A549 (cell line): ENCODE results near the gene RASSF4. TPM values are rescaled to one million over a fixed set of nuclear protein-coding genes. Genes with fewer than 3 reads are reported as not detected.

Source experiments
- ATAC-seq, 2 experiments: fragments of 200-7000 bp in 1 of 2; fragments of >200 bp in 1 of 2; cut with Nextera tagmentation in 1 of 2; cut with Tn5 transposase in 1 of 2; 3 replicates each; pipeline versions ENCODE4 v1.8.0 to v1.9.1; 2018 to 2020; ENCODE audit warnings: mild to moderate bottlenecking in 1 of 2, moderate library complexity in 1 of 2
- CTCF ChIA-PET: fragments of 300-600 bp; sonication (Branson Sonifier 250); formaldehyde crosslinking; extraction: SDS; loops from one replicate; lab custom pipeline; 2021; ENCODE audit warnings: antibody characterized with exemption, inconsistent platforms; lab: Yijun Ruan, JAX
- POLR2A ChIA-PET: fragments of 350-600 bp; formaldehyde crosslinking; extraction: SDS; loops from one replicate; lab custom pipeline; 2021; ENCODE audit warnings: antibody characterized with exemption, inconsistent platforms; lab: Yijun Ruan, JAX
- DNase-seq, 2 experiments: peaks; one replicate each; pipeline versions ENCODE4 v3.0.0 to v3.0.0-alpha.2; 2011 to 2016; ENCODE audit warnings: low read depth in 1 of 2, low spot score in 1 of 2
- FAIRE-seq: peaks from 2 replicates; lab custom pipeline; 2011; peaks lifted over from hg19 to GRCh38; lab: Jason Lieb, UNC
- H3K27ac ChIP-seq, 2 experiments: fragments of >200 bp; sonication (Bioruptor Twin); formaldehyde crosslinking; 3 replicates each; pipeline ENCODE4 v1.5.1; 2016 to 2017
- H3K4me1 ChIP-seq: fragments of >200 bp; sonication (Bioruptor Twin); formaldehyde crosslinking; 3 replicates; pipeline ENCODE4 v1.6.1; 2016
- H3K4me2 ChIP-seq: fragments of >200 bp; sonication (Bioruptor Twin); formaldehyde crosslinking; 3 replicates; pipeline ENCODE4 v1.6.1; 2016
- H3K4me3 ChIP-seq: fragments of >200 bp; sonication (Bioruptor Twin); formaldehyde crosslinking; 3 replicates; pipeline ENCODE4 v1.5.1; 2016
- H3K9me3 ChIP-seq: fragments of >200 bp; sonication (Bioruptor Twin); formaldehyde crosslinking; 3 replicates; pipeline ENCODE4 v1.6.1; 2016
- BHLHE40 ChIP-seq: IDR thresholded peaks from 2 replicates; pipeline ENCODE4 v1.6.1; 2012; ENCODE audit warnings: low read depth, low read length, inconsistent platforms
- CBX2 ChIP-seq: fragments of 200-600 bp; sonication (generic); IDR thresholded peaks from 2 replicates; pipeline ENCODE4 v1.6.1; 2016; ENCODE audit warnings: low read depth, mild to moderate bottlenecking, borderline replicate concordance
- CBX8 ChIP-seq: fragments of 200-600 bp; sonication (generic); IDR thresholded peaks from 2 replicates; pipeline ENCODE4 v1.6.1; 2016
- CHD2 ChIP-seq: fragments of 150-350 bp; IDR thresholded peaks from 2 replicates; pipeline ENCODE4 v1.6.1; 2014; ENCODE audit warnings: low read length; ENCODE audit not compliant: partially characterized antibody
- EHF ChIP-seq: fragments of 250-450 bp; sonication (Bioruptor Pico); IDR thresholded peaks from 2 replicates; pipeline ENCODE4 v1.5.0; 2020; ENCODE audit warnings: mild to moderate bottlenecking
- EP300 ChIP-seq, 2 experiments: fragments of >200 bp; sonication (Bioruptor Twin); formaldehyde crosslinking; IDR thresholded peaks; 2 replicates in 1 of 2; 3 replicates in 1 of 2; pipeline ENCODE4 v1.6.1; 2016 to 2017
- JUN ChIP-seq, 2 experiments: fragments of >200 bp; sonication (Bioruptor Twin); formaldehyde crosslinking; IDR thresholded peaks; 2 replicates in 1 of 2; 3 replicates in 1 of 2; pipeline ENCODE4 v1.6.1; 2016 to 2017
- MYC ChIP-seq: IDR thresholded peaks from 2 replicates; pipeline ENCODE4 v1.6.1; 2012; ENCODE audit warnings: mild to moderate bottlenecking, inconsistent platforms, low read length, improper control_type of control experiment, borderline replicate concordance
- NFE2L2 ChIP-seq: fragments of 150-350 bp; conservative IDR thresholded peaks from 2 replicates; pipeline ENCODE4 v1.6.1; 2014; ENCODE audit warnings: low read length
- NPAS2 ChIP-seq: fragments of 250-450 bp; sonication (Bioruptor Pico); IDR thresholded peaks from 2 replicates; pipeline ENCODE4 v1.8.0; 2022; ENCODE audit warnings: mild to moderate bottlenecking, moderate library complexity, borderline replicate concordance
- PHF8 ChIP-seq: fragments of 200-600 bp; sonication (generic); IDR thresholded peaks from 2 replicates; pipeline ENCODE4 v1.6.1; 2016; ENCODE audit warnings: low read depth, mild to moderate bottlenecking, antibody characterized with exemption, moderate library complexity, borderline replicate concordance
- POLR2A ChIP-seq: IDR thresholded peaks from 2 replicates; pipeline ENCODE4 v1.6.1; 2012; ENCODE audit warnings: mild to moderate bottlenecking, low read length
- RARB ChIP-seq: fragments of 250-450 bp; sonication (Bioruptor Pico); IDR thresholded peaks from 2 replicates; pipeline ENCODE4 v1.8.0; 2021; ENCODE audit warnings: mild to moderate bottlenecking, moderate library complexity
- RFX5 ChIP-seq: fragments of 450-650 bp; IDR thresholded peaks from 2 replicates; pipeline ENCODE4 v1.7.1; 2014; ENCODE audit warnings: antibody characterized with exemption, mild to moderate bottlenecking, moderate library complexity
- SMC3 ChIP-seq: fragments of >200 bp; sonication (Bioruptor Twin); formaldehyde crosslinking; IDR thresholded peaks from 3 replicates; pipeline ENCODE4 v1.6.1; 2018; ENCODE audit warnings: inconsistent platforms
- ZNF302 ChIP-seq: fragments of 250-450 bp; sonication (Bioruptor Pico); IDR thresholded peaks from 2 replicates; pipeline ENCODE4 v1.9.0; 2021; ENCODE audit warnings: inconsistent platforms, mild to moderate bottlenecking, moderate library complexity
- WGBS: methylation state at CpG from one replicate; pipeline ENCODE4 v1.1.6; 2017; ENCODE audit errors: missing lambda C conversion rate; 5-methylcytosine and 5-hydroxymethylcytosine counted together
- polyA minus RNA-seq: library from RNA; depleted of rRNA, polyadenylated mRNA; stranded (reverse); fragments of >200 nt; gene quantifications from 2 replicates; pipeline ENCODE4 v1.2.3, GENCODE V29; 2011; rRNA and poly(A)+ RNA removed
- polyA plus RNA-seq, 4 experiments: library from polyadenylated mRNA; depleted of rRNA in 3 of 4; stranded (reverse); fragments of >200 nt; fragmentation: RNase III in 1 of 4; extraction: RNeasy Plus Mini Kit Qiagen cat#74134 plus additional on column Dnase treatment in 1 of 4; gene quantifications; 2 replicates in 3 of 4; 3 replicates in 1 of 4; pipeline ENCODE4 v1.2.3, GENCODE V29; 2011 to 2017
- TF ChIP-seq, protein P1 (sequence below): IDR thresholded peaks from 2 replicates; pipeline ENCODE4 v1.6.1; 2012; ENCODE audit warnings: low read depth, borderline replicate concordance
- TF ChIP-seq, protein P2 (sequence below): fragments of 450-650 bp; IDR thresholded peaks from 2 replicates; pipeline ENCODE4 v1.6.1; 2014; ENCODE audit warnings: antibody characterized with exemption
- TF ChIP-seq, protein P3 (sequence below): IDR thresholded peaks from 2 replicates; pipeline ENCODE4 v1.6.1; 2012
- TF ChIP-seq, protein P4 (sequence below): fragments of >200 bp; sonication (Bioruptor Twin); formaldehyde crosslinking; IDR thresholded peaks from 3 replicates; pipeline ENCODE4 v1.6.1; 2016
- TF ChIP-seq, protein P5 (sequence below): IDR thresholded peaks from 2 replicates; pipeline ENCODE4 v1.6.1; 2012
- TF ChIP-seq, protein P6 (sequence below): fragments of 250-450 bp; sonication (Bioruptor Pico); IDR thresholded peaks from 2 replicates; pipeline ENCODE4 v1.5.0; 2020; ENCODE audit warnings: low read depth, mild to moderate bottlenecking, moderate library complexity

Gene RASSF4, protein sequence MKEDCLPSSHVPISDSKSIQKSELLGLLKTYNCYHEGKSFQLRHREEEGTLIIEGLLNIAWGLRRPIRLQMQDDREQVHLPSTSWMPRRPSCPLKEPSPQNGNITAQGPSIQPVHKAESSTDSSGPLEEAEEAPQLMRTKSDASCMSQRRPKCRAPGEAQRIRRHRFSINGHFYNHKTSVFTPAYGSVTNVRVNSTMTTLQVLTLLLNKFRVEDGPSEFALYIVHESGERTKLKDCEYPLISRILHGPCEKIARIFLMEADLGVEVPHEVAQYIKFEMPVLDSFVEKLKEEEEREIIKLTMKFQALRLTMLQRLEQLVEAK
- polyA plus RNA-seq (2011; rRNA removed) (2.1 and 2.2 TPM in 2 replicates), polyA plus RNA-seq (2017; fragmentation: RNase III; extraction: RNeasy Plus Mini Kit Qiagen cat#74134 plus additional on column Dnase treatment) (1.3 to 2.3 TPM (median 1.9 TPM) in 3 replicates), polyA minus RNA-seq (2.3 and 2.9 TPM in 2 replicates)
- 0.99 and 1.2 TPM in 2 replicates for polyA plus RNA-seq (2012; cell fraction: cytosol; rRNA removed)
- polyA plus RNA-seq (2012; cell fraction: nucleus; rRNA removed) = 2.7 and 2.9 TPM in 2 replicates

DNA sequence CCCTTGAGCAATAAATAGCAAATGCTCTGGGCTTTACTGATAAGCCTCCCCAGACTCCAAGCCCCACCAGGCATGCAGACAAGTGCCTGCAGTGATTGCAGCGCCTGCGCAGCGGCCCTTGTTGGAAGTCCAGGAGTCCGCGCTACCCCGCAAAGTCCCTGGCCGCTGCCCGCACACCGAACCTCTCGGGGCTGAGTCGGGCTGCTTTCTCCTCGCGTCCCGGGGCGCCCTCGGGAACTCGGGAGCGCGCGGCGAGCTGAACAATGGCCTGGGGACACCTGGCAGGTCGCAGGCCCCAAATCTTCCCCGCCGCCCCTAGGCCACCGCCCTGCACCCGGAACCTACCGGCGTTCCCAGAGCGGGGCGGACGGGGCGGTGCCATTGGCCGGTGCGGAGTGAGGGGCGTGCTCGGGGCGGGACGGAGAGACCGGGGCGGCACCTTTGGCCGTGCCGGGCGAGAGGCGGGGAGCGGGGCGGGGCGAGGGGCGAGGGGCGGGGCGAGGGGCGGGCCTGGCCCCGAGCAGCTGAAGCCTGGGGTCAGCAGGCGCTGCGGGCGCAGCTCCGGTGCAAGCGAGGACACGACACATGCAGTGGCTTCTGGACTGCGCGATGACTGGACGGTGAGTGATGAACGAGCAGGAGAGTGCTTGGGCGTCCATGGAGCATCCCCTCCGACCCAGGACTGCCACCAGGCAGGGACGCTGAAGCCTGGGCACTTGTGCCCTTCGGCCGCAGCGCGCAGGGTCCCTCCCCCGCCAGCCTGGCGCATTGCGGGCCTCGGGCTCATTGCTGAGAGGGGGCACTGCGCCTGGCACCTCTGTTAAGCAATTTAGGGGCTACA lies at the start of gene RASSF4:
RASSF4 (plus strand) TSS at position 556 of the 841 bp plus-strand sequence. CDS start 10,401 bp downstream, outside the sequence.
- Histone ChIP-seq H3K4me2 (peak within 1 kb of the TSS; percentile 92), H3K4me1 (peaks cover 12% of the 10 kb centered on the region; the same call in 2 of the 3 replicates), H3K4me3 (peak within 1 kb of the TSS; percentile 53), H3K9me3 (no peaks in the 10 kb centered on the region), H3K27ac (peak within 1 kb of the TSS; percentile 86)
- DNase-seq (peak; percentile 85 to 89), ATAC-seq (peak; percentile 97 to 100), FAIRE-seq (no peak)
- CTCF ChIA-PET = no interaction called here
- POLR2A ChIA-PET = interaction anchor here (1.0 to 2.8 kb wide), 5 partner anchors 9 to 19 kb away, joined by 3 to 13 read pairs (median 5); partner anchors contain the start of gene DEPP1
- TF ChIP-seq CHD2 (no peak), EP300 (IDR thresholded peaks at IDR 0.05) (no peak), JUN (IDR thresholded peaks at IDR 0.05) (peak in 1 of 2 experiments; percentile 86; a peak in 3 of 5 replicates), RFX5 (peak; percentile 47; the same call in 1 of the 2 replicates), NPAS2 (CRISPR knock-in tag) (no peak), POLR2A (peak; percentile 82), CBX8 (no peak), BHLHE40 (no peak), SMC3 (no peak), MYC (no peak), PHF8 (peak; percentile 97), NFE2L2 (no peak), ZNF302 (CRISPR knock-in tag) (no peak), CBX2 (no peak)
- TF ChIP-seq, protein P1, sequence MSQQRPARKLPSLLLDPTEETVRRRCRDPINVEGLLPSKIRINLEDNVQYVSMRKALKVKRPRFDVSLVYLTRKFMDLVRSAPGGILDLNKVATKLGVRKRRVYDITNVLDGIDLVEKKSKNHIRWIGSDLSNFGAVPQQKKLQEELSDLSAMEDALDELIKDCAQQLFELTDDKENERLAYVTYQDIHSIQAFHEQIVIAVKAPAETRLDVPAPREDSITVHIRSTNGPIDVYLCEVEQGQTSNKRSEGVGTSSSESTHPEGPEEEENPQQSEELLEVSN = 0 out of 2 replicates have a peak, but pooled peaks have one; percentile 30
- TF ChIP-seq, protein P2, sequence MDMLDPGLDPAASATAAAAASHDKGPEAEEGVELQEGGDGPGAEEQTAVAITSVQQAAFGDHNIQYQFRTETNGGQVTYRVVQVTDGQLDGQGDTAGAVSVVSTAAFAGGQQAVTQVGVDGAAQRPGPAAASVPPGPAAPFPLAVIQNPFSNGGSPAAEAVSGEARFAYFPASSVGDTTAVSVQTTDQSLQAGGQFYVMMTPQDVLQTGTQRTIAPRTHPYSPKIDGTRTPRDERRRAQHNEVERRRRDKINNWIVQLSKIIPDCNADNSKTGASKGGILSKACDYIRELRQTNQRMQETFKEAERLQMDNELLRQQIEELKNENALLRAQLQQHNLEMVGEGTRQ = no peak
- TF ChIP-seq, protein P3, sequence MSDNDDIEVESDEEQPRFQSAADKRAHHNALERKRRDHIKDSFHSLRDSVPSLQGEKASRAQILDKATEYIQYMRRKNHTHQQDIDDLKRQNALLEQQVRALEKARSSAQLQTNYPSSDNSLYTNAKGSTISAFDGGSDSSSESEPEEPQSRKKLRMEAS = peak; percentile 34
- TF ChIP-seq, protein P4, sequence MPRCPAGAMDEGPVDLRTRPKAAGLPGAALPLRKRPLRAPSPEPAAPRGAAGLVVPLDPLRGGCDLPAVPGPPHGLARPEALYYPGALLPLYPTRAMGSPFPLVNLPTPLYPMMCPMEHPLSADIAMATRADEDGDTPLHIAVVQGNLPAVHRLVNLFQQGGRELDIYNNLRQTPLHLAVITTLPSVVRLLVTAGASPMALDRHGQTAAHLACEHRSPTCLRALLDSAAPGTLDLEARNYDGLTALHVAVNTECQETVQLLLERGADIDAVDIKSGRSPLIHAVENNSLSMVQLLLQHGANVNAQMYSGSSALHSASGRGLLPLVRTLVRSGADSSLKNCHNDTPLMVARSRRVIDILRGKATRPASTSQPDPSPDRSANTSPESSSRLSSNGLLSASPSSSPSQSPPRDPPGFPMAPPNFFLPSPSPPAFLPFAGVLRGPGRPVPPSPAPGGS = peak; percentile 84; the same call in 1 of the 3 replicates
- TF ChIP-seq, protein P5, sequence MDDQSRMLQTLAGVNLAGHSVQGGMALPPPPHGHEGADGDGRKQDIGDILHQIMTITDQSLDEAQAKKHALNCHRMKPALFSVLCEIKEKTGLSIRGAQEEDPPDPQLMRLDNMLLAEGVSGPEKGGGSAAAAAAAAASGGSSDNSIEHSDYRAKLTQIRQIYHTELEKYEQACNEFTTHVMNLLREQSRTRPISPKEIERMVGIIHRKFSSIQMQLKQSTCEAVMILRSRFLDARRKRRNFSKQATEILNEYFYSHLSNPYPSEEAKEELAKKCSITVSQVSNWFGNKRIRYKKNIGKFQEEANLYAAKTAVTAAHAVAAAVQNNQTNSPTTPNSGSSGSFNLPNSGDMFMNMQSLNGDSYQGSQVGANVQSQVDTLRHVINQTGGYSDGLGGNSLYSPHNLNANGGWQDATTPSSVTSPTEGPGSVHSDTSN = 0 out of 2 replicates have a peak, but pooled peaks have one; percentile 25
- 4% methylated on average over 10 of the region's 74 CpGs for WGBS

DNA sequence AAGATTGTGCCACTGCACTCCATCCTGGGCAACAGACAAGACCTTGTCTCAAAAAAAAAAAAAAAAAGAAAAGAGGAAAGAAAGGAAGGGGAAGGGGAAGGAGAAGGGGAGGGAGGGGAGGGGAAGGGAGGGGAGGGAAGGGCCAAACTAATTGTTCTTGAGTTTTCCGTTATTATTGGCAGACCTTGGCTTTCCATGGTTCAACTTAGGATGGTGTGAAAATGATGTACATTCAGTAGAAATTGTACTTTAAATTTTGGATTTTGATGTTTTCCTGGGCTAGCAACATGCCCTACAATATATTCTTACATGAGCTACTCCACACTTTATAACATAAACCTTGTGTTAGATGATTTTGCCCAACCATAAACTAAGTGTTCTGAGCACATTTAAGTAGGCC lies 49.7 kb upstream of the RASSF4 start:
- 70% methylated on average over 1 of the region's 1 CpG for WGBS
- CTCF ChIA-PET = no interaction called here
- no peaks in the 10 kb centered on the region for H3K9me3 ChIP-seq
- no peak for DNase-seq
- POLR2A ChIA-PET = no interaction called here
- no peak overlapping the region for H3K4me2 ChIP-seq
- no peak for ATAC-seq
- TF ChIP-seq, protein P6, sequence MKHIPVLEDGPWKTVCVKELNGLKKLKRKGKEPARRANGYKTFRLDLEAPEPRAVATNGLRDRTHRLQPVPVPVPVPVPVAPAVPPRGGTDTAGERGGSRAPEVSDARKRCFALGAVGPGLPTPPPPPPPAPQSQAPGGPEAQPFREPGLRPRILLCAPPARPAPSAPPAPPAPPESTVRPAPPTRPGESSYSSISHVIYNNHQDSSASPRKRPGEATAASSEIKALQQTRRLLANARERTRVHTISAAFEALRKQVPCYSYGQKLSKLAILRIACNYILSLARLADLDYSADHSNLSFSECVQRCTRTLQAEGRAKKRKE (CRISPR knock-in tag) = no peak
- TF ChIP-seq EHF (CRISPR knock-in tag) = no peak
- TF ChIP-seq RARB (CRISPR knock-in tag) = no peak
- H3K27ac ChIP-seq = no peak overlapping the region
- no peak overlapping the region for H3K4me3 ChIP-seq
- H3K4me1 ChIP-seq = no peaks in the 10 kb centered on the region
- no peak for FAIRE-seq
